AG09319 (cell line): Measurements from ENCODE around the gene SPRY2.

Experiments used
- DNase-seq: peaks from one replicate; pipeline ENCODE4 v3.0.0-alpha.2; 2010; ENCODE audit warnings: low read depth; ENCODE audit errors: extremely low read depth
- CTCF ChIP-seq: IDR thresholded peaks from 2 replicates; pipeline ENCODE4 v1.5.1; 2011; ENCODE audit warnings: low read depth, mild to moderate bottlenecking, inconsistent platforms, low read length, moderate library complexity

Gene SPRY2

GRCh38 chr13:80331984-80332383 lies 8.9 kb downstream of the SPRY2 start:
- no peak for DNase-seq
- TF ChIP-seq CTCF = no peak

GRCh38 chr13:80329250-80329649 lies 11.7 kb downstream of the SPRY2 start:
- TF ChIP-seq CTCF = no peak

GRCh38 chr13:80319004-80319403 lies 21.9 kb downstream of the SPRY2 start:
- TF ChIP-seq CTCF = no peak
- DNase-seq = no peak

More at GRCh38 chr13:80329250-80329649, 11.7 kb downstream of the SPRY2 start:
- no peak for DNase-seq

GRCh38 chr13:80314711-80315653 lies 25.9 kb downstream of the SPRY2 start:
- TF ChIP-seq CTCF = no peak
- no peak for DNase-seq

GRCh38 chr13:80313668-80314256 lies 27.2 kb downstream of the SPRY2 start:
- TF ChIP-seq CTCF = no peak
- no peak for DNase-seq

GRCh38 chr13:80312967-80313366 lies 28.0 kb downstream of the SPRY2 start:
- no peak for DNase-seq
- no peak for TF ChIP-seq CTCF
